Kidney epithelial cell (primary cell): ENCODE data around the gene TMEM219. TPM values are rescaled to one million over a fixed set of nuclear protein-coding genes. Genes with fewer than 3 reads are reported as not detected.

Source experiments
- DNase-seq: peaks from one replicate; pipeline ENCODE4 v3.0.0-alpha.2; 2010; ENCODE audit warnings: low read depth
- H3K27me3 ChIP-seq: 2 replicates; pipeline ENCODE4 v1.6.0; 2011; ENCODE audit warnings: low read length; ENCODE audit not compliant: control insufficient read depth, insufficient read depth
- H3K36me3 ChIP-seq: 2 replicates; pipeline ENCODE4 v1.5.1; 2011; ENCODE audit warnings: low read length; ENCODE audit not compliant: control insufficient read depth, insufficient read depth
- H3K4me3 ChIP-seq: 2 replicates; pipeline ENCODE4 v1.5.1; 2011; ENCODE audit warnings: low read depth, mild to moderate bottlenecking, control low read depth, low read length
- CTCF ChIP-seq: IDR thresholded peaks from 2 replicates; pipeline ENCODE4 v1.5.1; 2011; ENCODE audit warnings: mild to moderate bottlenecking, moderate library complexity, low read length, control low read depth, inconsistent platforms; ENCODE audit not compliant: insufficient read depth, poor library complexity, severe bottlenecking
- total RNA-seq: library from RNA; depleted of rRNA; stranded (reverse); fragments of >200 nt; gene quantifications from 2 replicates; pipeline ENCODE4 v1.2.3, GENCODE V29; 2015

Gene TMEM219
- total RNA-seq, 1 donor from 2014 or later = 175 TPM

GRCh38 chr16:29971304-29971703 is 9.4 kb downstream of the TMEM219 start:
- no peak for TF ChIP-seq CTCF
- Histone ChIP-seq H3K4me3 (no peak overlapping the region), H3K27me3 (no peaks in the 10 kb centered on the region), H3K36me3 (no peaks in the 10 kb centered on the region)
- DNase-seq = no peak

- Histone ChIP-seq H3K4me3 (no peak overlapping the region), H3K36me3 (no peaks in the 10 kb centered on the region), H3K27me3 (no peaks in the 10 kb centered on the region)
- DNase-seq = no peak
- no peak for TF ChIP-seq CTCF
Observed at GRCh38 chr16:29972500-29972899, 10.6 kb downstream of the TMEM219 start.

- DNase-seq = no peak
- TF ChIP-seq CTCF = no peak
- Histone ChIP-seq H3K4me3 (no peak overlapping the region), H3K27me3 (no peaks in the 10 kb centered on the region), H3K36me3 (peaks cover under 1% of the 10 kb centered on the region)
Observed at GRCh38 chr16:29972992-29973383, 11.1 kb downstream of the TMEM219 start.

GRCh38 chr16:29973384-29974246 is 11.7 kb downstream of the TMEM219 start, which contains the start of gene TAOK2:
TAOK2 (plus strand) TSS chr16:29973868; CDS start chr16:29977773, 3,905 bp downstream.
- Histone ChIP-seq H3K27me3 (no peaks in the 10 kb centered on the region), H3K36me3 (peaks cover 1% of the 10 kb centered on the region), H3K4me3 (peak within 1 kb of the TSS; percentile 82)
- peak; percentile 89 for DNase-seq
- no peak for TF ChIP-seq CTCF

- Histone ChIP-seq H3K36me3 (peaks cover 1% of the 10 kb centered on the region), H3K27me3 (no peaks in the 10 kb centered on the region), H3K4me3 (peak overlapping the region; percentile 82)
- no peak for TF ChIP-seq CTCF
- no peak for DNase-seq
Observed at GRCh38 chr16:29974291-29975133, 12.6 kb downstream of the TMEM219 start.
